ENCODE measurements around the gene LCN12.

DNA sequence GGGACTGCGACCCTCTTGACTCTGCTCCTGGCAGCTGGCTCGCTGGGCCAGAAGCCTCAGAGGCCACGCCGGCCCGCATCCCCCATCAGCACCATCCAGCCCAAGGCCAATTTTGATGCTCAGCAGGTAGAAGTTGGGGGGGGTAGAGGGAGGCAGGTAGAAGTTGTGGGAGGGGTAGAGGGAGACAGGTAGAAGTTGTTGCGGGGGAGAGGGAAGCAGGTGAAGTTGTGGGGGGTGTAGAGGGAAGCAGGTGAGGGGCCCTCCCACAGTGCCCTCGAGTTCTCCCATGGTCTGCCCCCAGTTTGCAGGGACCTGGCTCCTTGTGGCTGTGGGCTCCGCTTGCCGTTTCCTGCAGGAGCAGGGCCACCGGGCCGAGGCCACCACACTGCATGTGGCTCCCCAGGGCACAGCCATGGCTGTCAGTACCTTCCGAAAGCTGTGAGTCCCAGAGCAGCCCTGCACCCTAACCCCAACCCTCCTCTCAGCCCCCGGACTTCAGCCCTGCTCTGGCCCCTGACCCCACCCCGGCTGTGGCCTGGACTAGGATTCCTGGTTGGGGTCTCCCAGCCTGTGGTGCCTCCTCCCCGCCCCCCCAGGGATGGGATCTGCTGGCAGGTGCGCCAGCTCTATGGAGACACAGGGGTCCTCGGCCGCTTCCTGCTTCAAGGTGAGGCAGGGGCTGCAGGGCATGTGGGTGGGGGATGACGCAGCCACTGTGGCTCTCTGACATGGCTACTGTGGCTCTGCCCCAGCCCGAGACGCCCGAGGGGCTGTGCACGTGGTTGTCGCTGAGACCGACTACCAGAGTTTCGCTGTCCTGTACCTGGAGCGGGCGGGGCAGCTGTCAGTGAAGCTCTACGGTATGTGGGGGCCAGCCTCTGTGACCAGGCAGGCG is 6.5 kb upstream of the LCN12 start:
- TF ChIP-seq, protein P1, sequence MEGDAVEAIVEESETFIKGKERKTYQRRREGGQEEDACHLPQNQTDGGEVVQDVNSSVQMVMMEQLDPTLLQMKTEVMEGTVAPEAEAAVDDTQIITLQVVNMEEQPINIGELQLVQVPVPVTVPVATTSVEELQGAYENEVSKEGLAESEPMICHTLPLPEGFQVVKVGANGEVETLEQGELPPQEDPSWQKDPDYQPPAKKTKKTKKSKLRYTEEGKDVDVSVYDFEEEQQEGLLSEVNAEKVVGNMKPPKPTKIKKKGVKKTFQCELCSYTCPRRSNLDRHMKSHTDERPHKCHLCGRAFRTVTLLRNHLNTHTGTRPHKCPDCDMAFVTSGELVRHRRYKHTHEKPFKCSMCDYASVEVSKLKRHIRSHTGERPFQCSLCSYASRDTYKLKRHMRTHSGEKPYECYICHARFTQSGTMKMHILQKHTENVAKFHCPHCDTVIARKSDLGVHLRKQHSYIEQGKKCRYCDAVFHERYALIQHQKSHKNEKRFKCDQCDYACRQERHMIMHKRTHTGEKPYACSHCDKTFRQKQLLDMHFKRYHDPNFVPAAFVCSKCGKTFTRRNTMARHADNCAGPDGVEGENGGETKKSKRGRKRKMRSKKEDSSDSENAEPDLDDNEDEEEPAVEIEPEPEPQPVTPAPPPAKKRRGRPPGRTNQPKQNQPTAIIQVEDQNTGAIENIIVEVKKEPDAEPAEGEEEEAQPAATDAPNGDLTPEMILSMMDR (IDR thresholded peaks at IDR 0.05; ENCODE audit: low read depth, low read length, poor library complexity, severe bottlenecking), result no peak
- no peak for TF ChIP-seq EZH2phosphoT487 (IDR thresholded peaks at IDR 0.05; ENCODE audit: borderline replicate concordance, low read length)

Measured in DOHH2 (cell line).